BLaER1 (cell line): ENCODE results near the gene GPR141.

Experiments
- H3K27ac ChIP-seq: shearing (Covaris generic); formaldehyde crosslinking; 2 replicates; pipeline ENCODE4 v1.8.1; 2022
- H3K27me3 ChIP-seq: shearing (Covaris generic); formaldehyde crosslinking; 2 replicates; pipeline ENCODE4 v1.8.1; 2022
- H3K36me3 ChIP-seq: shearing (Covaris generic); formaldehyde crosslinking; 2 replicates; pipeline ENCODE4 v1.8.1; 2022
- H3K4me1 ChIP-seq: shearing (Covaris generic); formaldehyde crosslinking; 2 replicates; pipeline ENCODE4 v1.8.1; 2022
- H3K4me2 ChIP-seq: shearing (Covaris generic); formaldehyde crosslinking; 2 replicates; pipeline ENCODE4 v1.8.1; 2022
- H3K4me3 ChIP-seq: shearing (Covaris generic); formaldehyde crosslinking; 2 replicates; pipeline ENCODE4 v1.8.1; 2022
- H3K9ac ChIP-seq: shearing (Covaris generic); formaldehyde crosslinking; 2 replicates; pipeline ENCODE4 v1.8.1; 2022
- H3K9me3 ChIP-seq: shearing (Covaris generic); formaldehyde crosslinking; 2 replicates; pipeline ENCODE4 v1.8.1; 2022
- H4K20me1 ChIP-seq: shearing (Covaris generic); formaldehyde crosslinking; 2 replicates; pipeline ENCODE4 v1.8.1; 2022
- Cebpa-rat ChIP-seq: shearing (Covaris generic); IDR thresholded peaks from 2 replicates; pipeline ENCODE4 v1.8.1; 2022

Gene GPR141

DNA sequence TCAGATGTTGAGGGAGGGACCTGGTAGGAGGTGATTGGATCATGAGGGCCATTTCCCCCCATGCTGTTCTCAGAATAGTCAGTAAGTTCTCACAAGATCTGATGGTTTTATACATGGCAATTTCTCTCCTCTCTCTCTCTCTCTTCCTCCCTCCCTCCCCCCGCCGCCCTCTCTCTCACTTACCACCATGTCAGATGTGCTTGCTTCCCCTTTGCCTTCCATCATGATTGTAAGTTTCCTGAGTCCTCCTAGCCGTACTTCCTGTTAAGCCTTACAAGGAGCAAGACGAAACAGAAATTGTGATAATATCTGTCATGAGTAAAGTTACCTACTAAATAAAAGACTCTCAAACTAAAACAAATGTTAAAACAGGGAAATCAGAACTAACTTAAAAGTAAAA, 19.9 kb upstream of the GPR141 start:
- peaks cover 8% of the 10 kb centered on the region for H3K9me3 ChIP-seq
- H4K20me1 ChIP-seq: no peaks in the 10 kb centered on the region
- no peak overlapping the region for H3K4me3 ChIP-seq
- no peak for TF ChIP-seq Cebpa-rat
- H3K27ac ChIP-seq: no peak overlapping the region
- no peaks in the 10 kb centered on the region for H3K27me3 ChIP-seq
- H3K4me2 ChIP-seq: peak overlapping the region; percentile 58
- H3K4me1 ChIP-seq: peaks cover 26% of the 10 kb centered on the region
- no peaks in the 10 kb centered on the region for H3K36me3 ChIP-seq
- no peak overlapping the region for H3K9ac ChIP-seq

DNA sequence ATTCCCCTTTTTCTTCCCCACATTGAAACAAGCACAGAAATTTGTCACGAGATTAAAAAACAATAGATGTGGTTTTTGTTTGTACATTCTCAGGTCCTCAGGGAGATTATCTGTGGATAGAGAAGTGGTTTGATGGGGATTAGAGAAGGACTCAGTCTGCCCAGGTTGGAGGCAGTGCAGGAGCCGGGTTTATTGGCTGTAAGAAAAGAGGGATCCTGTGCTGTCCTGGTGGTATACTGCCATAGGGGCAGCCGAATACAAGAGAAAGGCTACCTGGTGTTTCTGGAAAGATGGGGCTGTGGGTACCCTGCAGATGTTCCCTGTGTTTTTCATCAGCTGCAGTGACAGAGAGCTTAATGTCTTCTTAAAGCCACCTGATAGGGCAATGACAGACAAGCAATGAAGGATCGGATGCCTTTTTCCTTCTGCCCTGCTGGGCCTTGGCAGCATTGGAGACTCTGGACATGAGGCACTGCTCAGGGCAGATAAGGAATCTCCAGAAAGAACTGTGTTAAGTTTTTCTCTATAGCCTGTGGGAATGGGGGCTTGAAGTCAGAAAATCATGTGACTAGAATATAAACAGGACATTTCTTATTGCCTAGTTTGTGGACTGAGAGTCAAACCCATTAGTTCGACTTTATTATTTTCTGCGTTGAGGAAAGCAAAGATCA, 18.1 kb upstream of the GPR141 start:
- H3K9ac ChIP-seq: no peak overlapping the region
- H3K9me3 ChIP-seq: peaks cover 8% of the 10 kb centered on the region
- no peaks in the 10 kb centered on the region for H3K27me3 ChIP-seq
- no peak for TF ChIP-seq Cebpa-rat
- H3K4me2 ChIP-seq: peak overlapping the region; percentile 58
- no peaks in the 10 kb centered on the region for H4K20me1 ChIP-seq
- peaks cover 26% of the 10 kb centered on the region for H3K4me1 ChIP-seq
- no peak overlapping the region for H3K27ac ChIP-seq
- H3K36me3 ChIP-seq: no peaks in the 10 kb centered on the region
- H3K4me3 ChIP-seq: no peak overlapping the region

DNA sequence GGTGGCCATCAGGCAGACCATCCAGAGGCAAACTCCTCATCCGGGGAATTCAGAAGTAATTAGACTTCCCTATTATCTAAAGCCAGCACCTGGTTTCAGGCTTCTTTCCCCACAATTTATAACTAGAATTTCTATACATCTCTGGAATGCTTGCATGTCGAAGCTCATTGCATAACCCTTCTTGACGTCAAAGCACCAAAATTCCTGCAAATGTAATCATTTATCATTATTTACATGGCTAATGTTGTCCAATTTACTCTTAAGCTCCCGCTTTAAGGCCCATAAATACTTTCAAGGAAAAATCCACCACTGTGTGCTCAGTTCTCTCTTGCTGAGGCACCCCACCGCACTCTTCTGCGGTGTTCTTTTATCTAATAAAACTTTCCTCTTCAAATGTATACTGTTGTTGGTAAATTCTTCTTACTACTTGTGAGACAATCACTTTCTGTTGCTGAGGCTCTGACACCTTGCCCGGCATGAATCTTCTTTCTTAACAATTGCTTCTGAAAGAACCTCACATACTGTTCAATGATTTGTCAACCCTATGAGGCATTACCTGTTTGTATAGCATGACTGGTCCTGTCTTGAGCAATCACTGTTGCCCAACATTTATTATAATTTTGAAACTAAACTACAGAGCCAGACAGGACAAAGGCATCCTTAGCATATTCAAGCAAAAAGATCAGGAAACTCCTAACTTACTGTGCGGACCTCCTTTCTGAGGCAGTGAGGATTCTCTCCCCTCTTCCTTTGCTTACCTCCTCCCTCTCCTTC, 17.4 kb upstream of the GPR141 start:
- Histone ChIP-seq H3K4me2 (no peak overlapping the region), H3K4me3 (no peak overlapping the region), H4K20me1 (no peaks in the 10 kb centered on the region), H3K9ac (no peak overlapping the region), H3K27me3 (no peaks in the 10 kb centered on the region), H3K4me1 (peaks cover 26% of the 10 kb centered on the region), H3K27ac (no peak overlapping the region), H3K9me3 (peaks cover 8% of the 10 kb centered on the region), H3K36me3 (no peaks in the 10 kb centered on the region)
- TF ChIP-seq Cebpa-rat: no peak

DNA sequence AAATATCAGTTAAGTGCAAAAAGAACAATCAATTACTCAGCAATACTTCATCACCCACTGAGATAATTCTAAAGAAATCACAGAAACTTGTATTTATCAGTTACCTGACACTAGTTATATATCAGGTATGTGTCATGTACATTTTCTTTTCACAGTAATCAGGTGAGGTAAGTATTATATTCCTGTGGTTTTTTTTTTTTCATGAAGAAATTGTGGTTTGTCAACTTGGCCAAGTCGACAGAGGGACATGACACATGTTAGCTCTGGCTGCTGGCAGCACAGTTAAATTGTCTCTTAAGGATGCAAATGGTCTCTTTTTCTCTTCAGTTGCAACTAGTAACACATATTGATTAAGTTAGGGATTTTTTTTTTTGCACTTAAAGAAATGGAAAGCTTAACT, 13.7 kb upstream of the GPR141 start:
- Histone ChIP-seq H3K4me2 (no peak overlapping the region), H3K36me3 (no peaks in the 10 kb centered on the region), H3K4me1 (peaks cover 13% of the 10 kb centered on the region), H3K27me3 (no peaks in the 10 kb centered on the region), H3K9me3 (no peaks in the 10 kb centered on the region), H3K9ac (no peak overlapping the region), H4K20me1 (no peaks in the 10 kb centered on the region), H3K4me3 (no peak overlapping the region), H3K27ac (no peak overlapping the region)
- no peak for TF ChIP-seq Cebpa-rat

DNA sequence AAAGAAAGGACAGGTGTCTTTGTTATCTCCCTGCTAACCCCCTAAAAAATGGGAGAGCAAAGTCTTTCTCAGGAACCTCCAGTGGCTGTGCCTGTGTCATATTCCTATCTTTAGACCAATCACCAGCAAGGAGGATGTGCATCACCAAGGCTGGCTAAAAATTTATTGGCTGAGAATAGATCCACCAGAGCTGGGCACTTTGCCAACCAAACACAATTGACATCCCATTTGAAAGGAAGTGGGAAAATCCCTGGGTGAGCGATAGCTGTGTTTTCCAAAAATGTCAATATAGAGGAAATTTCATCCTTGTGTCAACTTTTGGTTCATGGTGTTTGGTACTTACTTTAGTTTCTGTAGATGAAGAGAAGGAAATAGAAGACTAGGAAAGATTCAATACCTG, 13.1 kb upstream of the GPR141 start:
- Histone ChIP-seq H3K36me3 (no peaks in the 10 kb centered on the region), H4K20me1 (no peaks in the 10 kb centered on the region), H3K9me3 (no peaks in the 10 kb centered on the region), H3K4me1 (peaks cover 10% of the 10 kb centered on the region), H3K27ac (no peak overlapping the region), H3K27me3 (no peaks in the 10 kb centered on the region), H3K4me2 (no peak overlapping the region), H3K4me3 (no peak overlapping the region), H3K9ac (no peak overlapping the region)
- TF ChIP-seq Cebpa-rat: no peak

DNA sequence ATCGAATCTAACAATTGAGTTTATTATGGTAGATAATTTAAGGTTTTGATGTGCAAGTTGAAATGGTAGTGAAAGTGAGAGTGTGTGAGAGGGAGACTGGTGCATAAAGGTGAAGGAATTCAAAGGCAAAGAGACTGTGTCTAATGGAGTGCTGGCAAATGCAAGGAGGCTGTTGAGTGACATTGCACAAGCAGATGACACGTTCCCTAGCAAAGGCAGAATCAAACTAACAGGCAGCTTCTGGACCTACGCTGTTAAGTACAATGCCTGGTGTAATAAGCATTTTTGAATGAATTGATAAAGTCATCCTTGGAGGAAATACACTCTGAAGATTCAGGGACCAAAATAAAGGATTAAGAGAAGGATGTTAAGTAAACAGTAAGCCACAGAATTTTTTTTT, 11.7 kb upstream of the GPR141 start:
- no peak overlapping the region for H3K9ac ChIP-seq
- H3K27ac ChIP-seq: no peak overlapping the region
- no peak overlapping the region for H3K4me2 ChIP-seq

DNA sequence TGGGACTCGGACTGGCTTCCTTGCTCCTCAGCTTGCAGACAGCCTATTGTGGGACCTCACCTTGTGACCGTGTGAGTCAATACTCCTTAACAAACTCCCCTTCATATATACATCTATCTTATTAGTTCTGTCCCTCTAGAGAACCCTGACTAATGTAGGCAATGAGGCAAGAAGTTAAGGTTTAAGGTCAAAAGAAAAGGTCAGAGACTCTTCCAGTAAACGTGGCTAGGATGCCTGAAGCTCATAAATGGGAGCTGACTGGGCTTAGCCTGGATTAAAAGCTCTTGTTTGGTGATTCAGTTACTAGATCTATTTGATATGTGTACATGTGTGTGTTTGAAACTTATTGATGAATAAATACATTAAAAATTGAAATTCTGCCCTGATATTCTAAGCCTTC, 10.6 kb upstream of the GPR141 start:
- Histone ChIP-seq H3K27me3 (no peaks in the 10 kb centered on the region), H3K9ac (no peak overlapping the region), H3K4me1 (peaks cover 7% of the 10 kb centered on the region), H4K20me1 (no peaks in the 10 kb centered on the region), H3K4me3 (no peak overlapping the region), H3K27ac (no peak overlapping the region), H3K36me3 (no peaks in the 10 kb centered on the region), H3K4me2 (no peak overlapping the region), H3K9me3 (0 out of 2 replicates have a peak, but pooled peaks cover 3% of the 10 kb centered on the region)
- TF ChIP-seq Cebpa-rat: no peak

More for the DNA sequence above, 11.7 kb upstream of the GPR141 start:
- no peak for TF ChIP-seq Cebpa-rat
- H3K9me3 ChIP-seq: 0 out of 2 replicates have a peak, but pooled peaks cover 3% of the 10 kb centered on the region
- H3K4me1 ChIP-seq: peaks cover 7% of the 10 kb centered on the region
- no peaks in the 10 kb centered on the region for H3K27me3 ChIP-seq
- H3K36me3 ChIP-seq: no peaks in the 10 kb centered on the region
- no peaks in the 10 kb centered on the region for H4K20me1 ChIP-seq
- no peak overlapping the region for H3K4me3 ChIP-seq

DNA sequence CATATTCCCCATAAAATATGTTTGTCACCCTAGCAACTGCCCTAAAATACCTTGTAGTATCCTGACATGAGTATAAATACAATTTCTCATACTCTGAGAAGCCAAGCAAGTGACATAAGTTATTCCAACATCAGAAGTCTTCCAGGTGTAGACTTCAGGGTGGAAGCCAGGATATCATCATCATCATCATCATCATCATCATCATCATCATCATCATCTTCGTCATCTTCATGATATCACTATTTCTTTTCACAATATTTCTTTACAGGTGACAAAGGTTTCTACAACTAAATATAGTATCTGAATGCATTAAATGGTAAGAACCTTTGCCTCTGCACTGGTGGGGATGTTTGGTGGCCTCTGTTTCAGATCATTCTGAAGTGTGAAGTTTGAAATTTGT, 10.0 kb upstream of the GPR141 start:
- H3K9ac ChIP-seq: no peak overlapping the region
- H3K4me3 ChIP-seq: no peak overlapping the region
- no peak overlapping the region for H3K27ac ChIP-seq
- TF ChIP-seq Cebpa-rat: no peak
- H3K27me3 ChIP-seq: no peaks in the 10 kb centered on the region
- H3K36me3 ChIP-seq: no peaks in the 10 kb centered on the region
- no peak overlapping the region for H3K4me2 ChIP-seq
- H3K9me3 ChIP-seq: 0 out of 2 replicates have a peak, but pooled peaks cover 3% of the 10 kb centered on the region
- peaks cover 7% of the 10 kb centered on the region for H3K4me1 ChIP-seq
- H4K20me1 ChIP-seq: no peaks in the 10 kb centered on the region

DNA sequence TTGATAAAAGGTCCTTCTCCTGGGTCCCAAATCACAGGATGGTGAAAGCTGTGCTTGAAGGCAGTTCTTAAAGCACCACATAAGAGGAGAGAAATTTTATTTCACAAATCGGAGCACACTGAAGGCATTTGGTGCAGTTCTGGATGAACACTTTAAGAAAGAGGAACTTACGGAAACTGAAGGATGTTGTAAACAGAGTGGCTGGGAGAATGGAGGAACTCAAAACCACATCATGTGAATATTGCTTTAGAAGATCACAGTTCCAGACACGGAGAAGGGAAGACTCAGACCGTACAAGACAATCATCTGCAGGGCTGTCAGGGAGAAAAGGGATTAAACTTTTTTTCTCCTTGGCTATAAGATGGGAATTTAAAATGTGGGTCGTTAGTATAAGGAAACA, 9.0 kb upstream of the GPR141 start:
- Histone ChIP-seq H3K4me2 (peak overlapping the region; percentile 7; the same call in 1 of the 2 replicates), H4K20me1 (no peaks in the 10 kb centered on the region), H3K27me3 (no peaks in the 10 kb centered on the region), H3K9me3 (0 out of 2 replicates have a peak, but pooled peaks cover 3% of the 10 kb centered on the region), H3K36me3 (no peaks in the 10 kb centered on the region), H3K4me3 (no peak overlapping the region), H3K9ac (no peak overlapping the region), H3K27ac (no peak overlapping the region), H3K4me1 (peaks cover 7% of the 10 kb centered on the region)
- TF ChIP-seq Cebpa-rat: no peak

DNA sequence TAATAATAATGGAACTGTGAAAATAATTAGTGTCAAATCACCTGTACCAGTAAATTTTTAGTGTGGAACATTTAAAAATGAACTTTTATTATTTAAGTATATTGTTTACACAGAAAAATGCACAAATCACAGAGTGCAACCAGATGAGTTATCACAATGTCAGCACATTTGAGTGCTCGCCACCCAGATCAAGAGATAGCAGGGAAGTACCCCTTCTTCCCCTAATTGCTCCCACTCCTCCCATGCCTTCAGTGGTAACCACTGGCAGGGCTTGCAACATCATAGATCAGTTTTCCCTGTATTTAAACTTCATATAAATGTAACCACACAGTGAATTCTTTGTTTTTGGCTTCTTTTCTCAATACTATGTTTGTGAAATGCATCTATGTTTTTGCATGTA, 7.8 kb upstream of the GPR141 start:
- H3K27ac ChIP-seq: no peak overlapping the region
- 0 out of 2 replicates have a peak, but pooled peaks cover 3% of the 10 kb centered on the region for H3K9me3 ChIP-seq
- H3K4me1 ChIP-seq: peaks cover 7% of the 10 kb centered on the region
- TF ChIP-seq Cebpa-rat: no peak
- no peak overlapping the region for H3K4me3 ChIP-seq
- H4K20me1 ChIP-seq: no peaks in the 10 kb centered on the region
- H3K9ac ChIP-seq: no peak overlapping the region
- H3K36me3 ChIP-seq: no peaks in the 10 kb centered on the region
- H3K4me2 ChIP-seq: no peak overlapping the region
- no peaks in the 10 kb centered on the region for H3K27me3 ChIP-seq
